NT2/D1 (cell line): ENCODE results near the gene TENT5A.
"Not testable (repeated sequence)": the region's sequence is repeated elsewhere in the genome, so short reads cannot be mapped to it uniquely, and the experiment has no call there.

Experiments used
- DNase-seq: peaks from one replicate; pipeline ENCODE4 v3.0.0-alpha.2; 2011; ENCODE audit warnings: low read depth, low spot score
- H3K27me3 ChIP-seq: 2 replicates; pipeline ENCODE4 v1.6.0; 2011; ENCODE audit warnings: mild to moderate bottlenecking; ENCODE audit not compliant: insufficient read length, insufficient read depth
- H3K36me3 ChIP-seq: 2 replicates; pipeline ENCODE4 v1.6.1; 2011; ENCODE audit warnings: mild to moderate bottlenecking, low read length, mixed read lengths; ENCODE audit not compliant: insufficient read depth, insufficient read length
- H3K4me1 ChIP-seq: 2 replicates; pipeline ENCODE4 v1.5.1; 2011; ENCODE audit not compliant: insufficient read depth, insufficient read length
- H3K4me3 ChIP-seq: 2 replicates; pipeline ENCODE4 v1.5.1; 2011; ENCODE audit warnings: low read depth; ENCODE audit not compliant: insufficient read length
- H3K9ac ChIP-seq: 2 replicates; pipeline ENCODE4 v1.6.0; 2011; ENCODE audit warnings: low read depth; ENCODE audit not compliant: insufficient read length
- H3K9me3 ChIP-seq: 2 replicates; pipeline ENCODE4 v1.5.1; 2011; ENCODE audit warnings: mild to moderate bottlenecking, low read length; ENCODE audit not compliant: insufficient read depth
- SUZ12 ChIP-seq: IDR thresholded peaks from 2 replicates; pipeline ENCODE4 v1.6.1; 2011; ENCODE audit not compliant: insufficient read length, insufficient read depth; ENCODE audit errors: extremely low read depth
- YY1 ChIP-seq: IDR thresholded peaks from 2 replicates; pipeline ENCODE4 v1.6.1; 2011; ENCODE audit not compliant: insufficient read length, insufficient read depth
- ZNF274 ChIP-seq: IDR thresholded peaks from 2 replicates; pipeline ENCODE4 v1.6.1; 2011; ENCODE audit warnings: mild to moderate bottlenecking, low read depth, low read length

Gene TENT5A

GRCh38 chr6:81783893-81784292, 31.4 kb upstream of the TENT5A start:
- no peak for DNase-seq
- H3K9ac ChIP-seq = no peak overlapping the region
- no peak for TF ChIP-seq YY1
- TF ChIP-seq SUZ12 = no peak
- TF ChIP-seq ZNF274 = no peak
- no peaks in the 10 kb centered on the region for H3K36me3 ChIP-seq
- H3K4me1 ChIP-seq = no peaks in the 10 kb centered on the region
- no peaks in the 10 kb centered on the region for H3K27me3 ChIP-seq
- H3K4me3 ChIP-seq = no peak overlapping the region
- H3K9me3 ChIP-seq = no peaks in the 10 kb centered on the region

- DNase-seq = no peak
- no peak overlapping the region for H3K9ac ChIP-seq
- H3K36me3 ChIP-seq = no peaks in the 10 kb centered on the region
- no peaks in the 10 kb centered on the region for H3K27me3 ChIP-seq
- H3K4me3 ChIP-seq = no peak overlapping the region
- TF ChIP-seq ZNF274 (no peak), YY1 (no peak), SUZ12 (no peak)
- H3K4me1 ChIP-seq = no peaks in the 10 kb centered on the region
- no peaks in the 10 kb centered on the region for H3K9me3 ChIP-seq
Measured at GRCh38 chr6:81781624-81782023, 29.1 kb upstream of the TENT5A start.

- Histone ChIP-seq H3K4me1 (no peaks in the 10 kb centered on the region), H3K27me3 (no peaks in the 10 kb centered on the region), H3K9me3 (no peaks in the 10 kb centered on the region), H3K9ac (no peak overlapping the region), H3K36me3 (no peaks in the 10 kb centered on the region), H3K4me3 (no peak overlapping the region)
- TF ChIP-seq ZNF274 (no peak), YY1 (no peak), SUZ12 (no peak)
- no peak for DNase-seq
Measured at GRCh38 chr6:81777586-81778268, 25.2 kb upstream of the TENT5A start.

GRCh38 chr6:81776219-81776618, 23.7 kb upstream of the TENT5A start:
- H3K4me1 ChIP-seq, DNase-seq, H3K9ac ChIP-seq, H3K36me3 ChIP-seq, H3K9me3 ChIP-seq, H3K4me3 ChIP-seq, H3K27me3 ChIP-seq: not testable (repeated sequence)

GRCh38 chr6:81774542-81774941, 22.1 kb upstream of the TENT5A start:
- H3K36me3 ChIP-seq = no peaks in the 10 kb centered on the region
- DNase-seq = no peak
- no peak overlapping the region for H3K4me3 ChIP-seq
- TF ChIP-seq ZNF274 (no peak), SUZ12 (no peak), YY1 (no peak)
- H3K27me3 ChIP-seq = no peaks in the 10 kb centered on the region
- no peaks in the 10 kb centered on the region for H3K9me3 ChIP-seq
- H3K4me1 ChIP-seq = no peaks in the 10 kb centered on the region
- H3K9ac ChIP-seq = no peak overlapping the region

GRCh38 chr6:81773887-81774286, 21.4 kb upstream of the TENT5A start:
- Histone ChIP-seq H3K27me3 (no peaks in the 10 kb centered on the region), H3K9ac (no peak overlapping the region), H3K4me1 (no peaks in the 10 kb centered on the region), H3K36me3 (no peaks in the 10 kb centered on the region), H3K4me3 (no peak overlapping the region), H3K9me3 (no peaks in the 10 kb centered on the region)
- DNase-seq = no peak
- TF ChIP-seq SUZ12 (no peak), YY1 (no peak), ZNF274 (no peak)

- H3K27me3 ChIP-seq = no peaks in the 10 kb centered on the region
- H3K9ac ChIP-seq = no peak overlapping the region
- no peaks in the 10 kb centered on the region for H3K4me1 ChIP-seq
- H3K4me3 ChIP-seq = no peak overlapping the region
- H3K9me3 ChIP-seq = no peaks in the 10 kb centered on the region
- no peak for DNase-seq
- no peak for TF ChIP-seq YY1
- TF ChIP-seq SUZ12 = no peak
- TF ChIP-seq ZNF274 = no peak
- no peaks in the 10 kb centered on the region for H3K36me3 ChIP-seq
Measured at GRCh38 chr6:81772741-81773140, 20.3 kb upstream of the TENT5A start.

GRCh38 chr6:81771097-81771496, 18.6 kb upstream of the TENT5A start:
- Histone ChIP-seq H3K9me3 (no peaks in the 10 kb centered on the region), H3K27me3 (no peaks in the 10 kb centered on the region), H3K4me3 (no peak overlapping the region), H3K9ac (no peak overlapping the region), H3K36me3 (no peaks in the 10 kb centered on the region), H3K4me1 (no peaks in the 10 kb centered on the region)
- no peak for DNase-seq
- TF ChIP-seq SUZ12 (no peak), ZNF274 (no peak), YY1 (no peak)
